ENCODE data around the gene LHX1. TPM values are rescaled to one million over a fixed set of nuclear protein-coding genes. Genes with fewer than 3 reads are reported as not detected.

LHX1 gene
- total RNA-seq, 1 donor from 2014 or later, result not detected

- TF ChIP-seq CTCF (IDR thresholded peaks at IDR 0.05), result no peak
- H3K4me3 ChIP-seq, result no peak overlapping the region
- H3K27ac ChIP-seq, result no peak overlapping the region
- ATAC-seq, result no peak
- H3K9me3 ChIP-seq, result no peaks in the 10 kb centered on the region
- intact Hi-C loops (cut with DNase I), result no loop called here
- H3K27me3 ChIP-seq, result peaks cover 83% of the 10 kb centered on the region
- no peak for DNase-seq
- no peaks in the 10 kb centered on the region for H3K36me3 ChIP-seq
- peaks cover 17% of the 10 kb centered on the region for H3K4me1 ChIP-seq
These were observed 7.3 kb downstream of the LHX1 start for GRCh38 chr17:36944553-36944952.

- peaks cover 77% of the 10 kb centered on the region for H3K27me3 ChIP-seq
- H3K9me3 ChIP-seq, result no peaks in the 10 kb centered on the region
- no peak overlapping the region for H3K27ac ChIP-seq
- no peaks in the 10 kb centered on the region for H3K36me3 ChIP-seq
- H3K4me1 ChIP-seq, result peaks cover 22% of the 10 kb centered on the region
- no peak for TF ChIP-seq CTCF (IDR thresholded peaks at IDR 0.05)
- H3K4me3 ChIP-seq, result no peak overlapping the region
- intact Hi-C loops (cut with DNase I), result no loop called here
- no peak for ATAC-seq
- DNase-seq, result no peak
These were observed 7.9 kb downstream of the LHX1 start for GRCh38 chr17:36945140-36945539.

GRCh38 chr17:36945959-36946725 lies 8.9 kb downstream of the LHX1 start:
- Histone ChIP-seq H3K27ac (no peak overlapping the region), H3K9me3 (no peaks in the 10 kb centered on the region), H3K27me3 (peaks cover 67% of the 10 kb centered on the region), H3K36me3 (peaks cover 8% of the 10 kb centered on the region), H3K4me3 (no peak overlapping the region), H3K4me1 (peaks cover 27% of the 10 kb centered on the region)
- ATAC-seq (no peak), DNase-seq (no peak)
- intact Hi-C loops (cut with DNase I), result no loop called here
- no peak for TF ChIP-seq CTCF (IDR thresholded peaks at IDR 0.05)

GRCh38 chr17:36946726-36947091 lies 9.4 kb downstream of the LHX1 start:
- no peaks in the 10 kb centered on the region for H3K9me3 ChIP-seq
- no peak for ATAC-seq
- H3K4me3 ChIP-seq, result no peak overlapping the region
- no peak for DNase-seq
- no peak overlapping the region for H3K27ac ChIP-seq
- intact Hi-C loops (cut with DNase I), result no loop called here
- H3K4me1 ChIP-seq, result peaks cover 27% of the 10 kb centered on the region
- TF ChIP-seq CTCF (IDR thresholded peaks at IDR 0.05), result no peak
- peaks cover 13% of the 10 kb centered on the region for H3K36me3 ChIP-seq
- H3K27me3 ChIP-seq, result peaks cover 61% of the 10 kb centered on the region

- Histone ChIP-seq H3K9me3 (no peaks in the 10 kb centered on the region), H3K27ac (peak overlapping the region; percentile 87), H3K27me3 (peaks cover 47% of the 10 kb centered on the region), H3K4me3 (peak overlapping the region; percentile 66), H3K4me1 (peaks cover 17% of the 10 kb centered on the region), H3K36me3 (peaks cover 28% of the 10 kb centered on the region)
- ATAC-seq (peak; percentile 70), DNase-seq (no peak)
- no peak for TF ChIP-seq CTCF (IDR thresholded peaks at IDR 0.05)
- intact Hi-C loops (cut with DNase I), result no loop called here
These were observed 10.8 kb downstream of the LHX1 start for GRCh38 chr17:36947922-36948716.

Data from upper lobe of right lung (tissue), 1 donor.